Duodenal mucosa (tissue), 2 donors: ENCODE measurements around the gene UPK3B.
"Not testable (repeated sequence)": the region's sequence is repeated elsewhere in the genome, so short reads cannot be mapped to it uniquely, and the experiment has no call there.

Experiments used
- H3K27ac ChIP-seq: one replicate; pipeline ENCODE4 v1.7.0; 2013; ENCODE audit warnings: low read depth, low read length
- H3K27me3 ChIP-seq, 2 donors: one replicate each; pipeline ENCODE4 v1.7.0; 2013; ENCODE audit warnings: low read length in 2 of 2, control low read depth in 1 of 2; ENCODE audit not compliant: insufficient read depth in 2 of 2, control insufficient read depth in 1 of 2
- H3K36me3 ChIP-seq, 2 donors: one replicate each; pipeline ENCODE4 v1.7.0; 2013; ENCODE audit warnings: low read length in 2 of 2, control low read depth in 1 of 2; ENCODE audit not compliant: insufficient read depth in 2 of 2, control insufficient read depth in 1 of 2
- H3K4me1 ChIP-seq, 2 donors: one replicate each; pipeline ENCODE4 v1.7.0; 2013; ENCODE audit warnings: low read length in 2 of 2, control low read depth in 1 of 2; ENCODE audit not compliant: insufficient read depth in 2 of 2, control insufficient read depth in 1 of 2
- H3K4me3 ChIP-seq, 2 donors: one replicate each; pipeline ENCODE4 v1.7.0; 2013; ENCODE audit warnings: low read length in 2 of 2, low read depth in 1 of 2
- H3K9ac ChIP-seq, 2 donors: one replicate each; pipeline ENCODE4 v1.7.0; 2013; ENCODE audit warnings: low read length in 2 of 2, low read depth in 1 of 2
- H3K9me3 ChIP-seq, 2 donors: one replicate each; pipeline ENCODE4 v1.7.0; 2013; ENCODE audit warnings: low read length in 2 of 2, control low read depth in 1 of 2; ENCODE audit not compliant: control insufficient read depth in 1 of 2

The UPK3B gene

DNA sequence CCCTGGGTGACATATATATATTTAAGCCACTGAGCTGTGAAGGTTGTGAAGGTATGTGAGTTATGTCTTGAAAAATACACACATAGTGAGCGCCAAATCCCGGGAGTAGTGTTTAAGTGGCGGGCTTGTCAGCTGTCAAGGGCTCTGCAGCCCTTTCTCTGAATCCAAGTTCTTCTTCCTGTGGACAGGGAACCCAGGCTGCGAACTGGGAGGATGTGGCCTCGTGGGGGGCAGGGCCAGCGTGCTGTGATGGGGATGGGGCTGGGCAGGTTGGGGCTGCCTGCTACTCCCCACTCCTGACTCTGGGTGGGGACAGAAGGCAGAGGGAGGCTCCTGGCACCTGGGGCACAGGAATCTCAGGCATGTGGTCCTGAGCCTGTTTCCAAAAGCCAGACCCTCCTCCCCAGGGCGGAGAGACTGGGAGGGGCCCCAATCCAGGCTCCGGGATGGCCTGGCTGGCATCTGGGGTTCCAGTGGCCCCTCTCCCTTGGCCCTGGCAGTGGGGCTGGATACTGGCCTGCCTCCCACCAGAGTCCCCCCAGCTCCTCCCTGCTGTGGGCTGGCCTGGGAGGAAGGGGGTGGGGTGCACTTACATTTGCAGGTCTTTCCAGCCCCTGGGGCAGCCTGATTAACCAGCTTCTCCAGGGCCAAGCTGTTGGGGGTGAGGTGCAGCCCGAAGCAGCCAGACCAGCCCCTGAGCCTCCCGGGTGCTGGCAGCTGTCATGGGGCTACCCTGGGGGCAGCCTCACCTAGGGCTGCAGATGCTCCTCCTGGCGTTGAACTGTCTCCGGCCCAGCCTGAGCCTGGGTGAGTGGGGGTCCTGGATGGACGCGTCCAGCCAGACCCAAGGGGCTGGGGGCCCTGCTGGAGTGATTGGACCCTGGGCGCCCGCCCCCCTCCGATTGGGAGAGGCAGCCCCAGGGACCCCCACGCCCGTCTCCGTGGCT lies at the start of gene UPK3B:
Gene UPK3B, plus strand, starts transcription at position 622 of the 947 bp plus-strand sequence. Its CDS starts 101 bp downstream, at position 723.
- peaks cover 9 to 10% of the 10 kb centered on the region in 2 donors for H3K4me1 ChIP-seq
- no peak within 1 kb of the TSS for H3K9ac ChIP-seq
- no peak within 1 kb of the TSS for H3K27ac ChIP-seq
- no peak within 1 kb of the TSS for H3K4me3 ChIP-seq
- H3K27me3 ChIP-seq: no peaks in the 10 kb centered on the region
- H3K9me3 ChIP-seq: no peaks in the 10 kb centered on the region
- peaks cover 2 to 9% of the 10 kb centered on the region in 2 donors for H3K36me3 ChIP-seq

DNA sequence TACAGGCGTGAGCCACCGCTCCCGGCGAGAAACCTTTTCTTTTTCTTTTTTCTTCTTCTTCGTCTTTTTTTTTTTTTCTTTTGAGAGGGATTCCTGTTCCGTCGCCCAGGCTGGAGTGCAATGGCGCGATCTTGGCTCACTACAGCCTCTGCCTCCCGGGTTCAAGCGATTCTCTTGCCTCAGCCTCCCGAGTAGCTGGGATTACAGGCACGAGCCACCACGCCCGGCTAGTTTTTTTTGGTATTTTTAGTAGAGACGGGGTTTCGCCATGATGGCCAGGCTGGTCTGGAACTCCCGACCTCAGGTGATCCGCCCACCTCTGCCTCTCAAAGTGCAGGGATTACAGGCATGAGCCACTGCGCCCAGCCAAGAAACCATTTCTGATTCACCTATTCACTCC lies 49.6 kb upstream of the UPK3B start:
- H3K4me3 ChIP-seq, H3K9me3 ChIP-seq, H3K27ac ChIP-seq, H3K27me3 ChIP-seq, H3K4me1 ChIP-seq, H3K36me3 ChIP-seq, H3K9ac ChIP-seq: not testable (repeated sequence)

GRCh38 chr7:76461464-76462101 lies 48.8 kb upstream of the UPK3B start, which contains the start of gene DTX2:
DTX2 (plus strand) TSS chr7:76461709; CDS start chr7:76480510, 18,801 bp downstream.
- H3K4me1 ChIP-seq, H3K9ac ChIP-seq, H3K4me3 ChIP-seq, H3K36me3 ChIP-seq, H3K27me3 ChIP-seq, H3K9me3 ChIP-seq: not testable (repeated sequence)
- H3K27ac ChIP-seq: peak within 1 kb of the TSS; percentile 56

- not testable (repeated sequence) for H3K27ac ChIP-seq, H3K27me3 ChIP-seq, H3K4me3 ChIP-seq, H3K4me1 ChIP-seq, H3K36me3 ChIP-seq, H3K9me3 ChIP-seq, H3K9ac ChIP-seq
Measured at GRCh38 chr7:76462271-76462882, 48.0 kb upstream of the UPK3B start.

DNA sequence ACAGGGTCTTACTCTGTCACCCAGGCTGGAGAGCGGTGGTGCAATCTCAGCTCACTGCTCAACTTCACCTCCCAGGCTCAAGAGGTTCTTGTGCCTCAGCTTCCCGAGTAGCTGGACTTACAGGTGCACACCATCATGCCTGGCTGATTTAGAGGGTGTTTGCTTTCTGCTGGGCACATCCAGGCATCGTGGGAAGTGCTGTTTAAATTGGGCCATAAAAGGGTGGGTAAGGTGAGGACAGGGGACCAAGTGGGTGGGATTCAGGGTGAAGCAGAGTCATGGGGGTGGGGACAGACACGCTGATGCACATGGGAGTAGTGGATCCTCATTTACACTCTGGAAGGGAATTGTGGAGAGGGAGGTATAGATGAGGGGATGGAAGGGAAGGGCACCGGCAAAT lies 45.4 kb upstream of the UPK3B start:
- not testable (repeated sequence) for H3K27me3 ChIP-seq, H3K4me1 ChIP-seq, H3K4me3 ChIP-seq, H3K9me3 ChIP-seq, H3K9ac ChIP-seq, H3K27ac ChIP-seq, H3K36me3 ChIP-seq

GRCh38 chr7:76465950-76466349 lies 44.4 kb upstream of the UPK3B start:
- not testable (repeated sequence) for H3K27ac ChIP-seq, H3K27me3 ChIP-seq, H3K4me3 ChIP-seq, H3K4me1 ChIP-seq, H3K9ac ChIP-seq, H3K36me3 ChIP-seq, H3K9me3 ChIP-seq

DNA sequence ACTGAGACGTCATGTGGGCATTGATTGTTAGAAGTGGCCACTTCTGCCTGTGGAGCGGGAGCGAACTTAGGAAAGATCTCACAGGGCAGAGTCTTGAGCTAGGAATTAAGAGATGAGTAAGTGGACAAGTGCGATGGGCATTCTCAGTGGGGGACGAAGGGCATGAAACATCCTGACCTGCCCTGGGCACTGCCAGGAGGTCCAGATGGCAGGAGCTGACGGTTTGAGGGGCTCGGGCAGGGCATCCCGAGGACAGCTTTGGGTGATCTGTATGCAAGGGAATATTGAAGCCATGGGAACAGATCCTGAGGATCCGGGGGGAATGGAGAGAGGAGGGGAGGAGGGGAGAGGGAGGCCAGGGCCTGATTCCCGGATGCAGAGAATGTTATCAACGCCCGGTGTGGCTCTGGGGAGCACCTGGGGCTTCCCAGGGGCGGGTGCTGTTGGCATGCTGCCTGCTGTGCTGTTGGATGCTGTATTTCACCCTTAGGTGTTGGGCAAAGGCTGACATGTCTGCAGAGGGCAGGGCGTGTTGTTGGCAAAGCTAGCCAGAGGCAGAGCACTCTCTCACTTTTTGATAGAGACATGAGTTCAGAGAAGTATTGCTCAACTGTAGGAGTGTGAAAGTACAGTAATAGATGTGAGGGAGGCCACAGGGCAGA lies 42.5 kb upstream of the UPK3B start:
- H3K9ac ChIP-seq, H3K27ac ChIP-seq, H3K36me3 ChIP-seq, H3K4me1 ChIP-seq, H3K27me3 ChIP-seq, H3K9me3 ChIP-seq, H3K4me3 ChIP-seq: not testable (repeated sequence)

DNA sequence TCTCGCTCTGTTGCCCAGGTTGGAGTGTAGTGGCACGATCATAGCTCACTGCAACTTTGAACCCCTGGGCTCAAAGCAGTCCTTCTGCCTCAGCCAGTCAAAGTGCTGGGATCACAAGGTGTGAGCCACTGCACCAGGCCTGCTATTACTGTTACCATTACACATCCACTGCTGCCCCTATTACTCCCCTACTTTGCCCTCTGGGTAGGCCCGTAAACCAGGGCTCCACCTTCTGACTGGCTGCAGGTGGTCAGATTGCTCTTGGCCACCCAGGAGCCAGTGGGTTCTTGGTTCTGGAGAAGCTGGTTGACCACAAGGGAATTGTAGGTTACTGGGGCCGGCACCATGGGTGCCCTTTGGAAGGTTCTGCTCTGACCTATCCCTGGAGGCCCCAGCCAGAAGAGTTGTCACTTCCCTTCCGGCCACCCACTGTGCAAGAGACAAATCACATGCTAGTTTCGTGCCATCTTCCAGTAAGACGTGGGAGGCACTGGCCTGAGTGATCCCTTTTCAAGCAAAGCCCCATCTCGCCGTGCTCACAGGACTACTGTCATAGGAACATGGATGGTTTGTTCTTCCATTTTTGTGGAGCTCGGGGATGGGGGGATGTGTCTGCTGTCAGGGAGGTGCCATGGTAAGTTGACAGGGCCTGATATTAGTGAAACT lies 38.7 kb upstream of the UPK3B start:
- H3K4me1 ChIP-seq: not testable (repeated sequence)

DNA sequence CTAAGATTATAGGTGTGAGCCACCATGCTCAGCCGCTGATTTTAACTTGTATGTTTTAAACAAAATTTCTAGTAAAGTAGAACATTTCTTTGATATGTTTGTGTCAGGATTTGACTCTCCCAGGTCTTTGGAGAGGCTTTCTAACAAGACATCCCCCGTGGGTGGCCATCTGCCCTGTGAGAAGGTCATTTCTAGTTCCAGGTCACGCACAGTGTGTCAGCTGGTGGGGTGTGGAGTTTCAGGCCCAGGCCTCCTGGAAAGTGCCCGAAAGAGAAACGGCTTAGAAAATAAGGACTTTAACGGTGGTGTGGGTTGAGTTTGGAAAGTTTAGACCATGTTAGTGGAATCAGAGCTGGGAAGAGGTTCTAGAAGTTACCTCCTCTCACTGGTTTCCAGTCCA lies 37.3 kb upstream of the UPK3B start:
- not testable (repeated sequence) for H3K4me1 ChIP-seq, H3K36me3 ChIP-seq, H3K4me3 ChIP-seq, H3K9me3 ChIP-seq, H3K27me3 ChIP-seq, H3K27ac ChIP-seq, H3K9ac ChIP-seq

More for the DNA sequence above, 38.7 kb upstream of the UPK3B start:
- H3K36me3 ChIP-seq, H3K4me3 ChIP-seq, H3K9ac ChIP-seq, H3K27ac ChIP-seq, H3K9me3 ChIP-seq, H3K27me3 ChIP-seq: not testable (repeated sequence)
